RWPE2 (cell line): Measurements from ENCODE around the gene PGAP3.
A peak's percentile ranks its signal among the peaks of the same experiment; 100 is the strongest.

ENCODE experiments used
- ATAC-seq: fragments of 200-7000 bp; cut with Tn5 transposase; 3 replicates; pipeline ENCODE4 v1.9.1; 2021; ENCODE audit warnings: low read depth
- DNase-seq: peaks from one replicate; pipeline ENCODE4 v3.0.0-alpha.2; 2020; ENCODE audit warnings: low spot score
- H3K27ac ChIP-seq: fragments of 450-650 bp; 2 replicates; pipeline ENCODE4 v1.5.1; 2017; ENCODE audit warnings: mild to moderate bottlenecking; ENCODE audit not compliant: poor library complexity, severe bottlenecking
- H3K27me3 ChIP-seq: fragments of 250-450 bp; sonication (Bioruptor Pico); 2 replicates; pipeline ENCODE4 v1.5.1; 2021; ENCODE audit warnings: mild to moderate bottlenecking, moderate library complexity; ENCODE audit not compliant: insufficient read depth, poor library complexity, severe bottlenecking
- H3K36me3 ChIP-seq: fragments of 250-450 bp; sonication (Bioruptor Pico); 2 replicates; pipeline ENCODE4 v1.5.1; 2020; ENCODE audit warnings: low read depth, mild to moderate bottlenecking, moderate library complexity
- H3K4me1 ChIP-seq: fragments of 250-450 bp; sonication (Bioruptor Pico); 2 replicates; pipeline ENCODE4 v1.5.1; 2021; ENCODE audit warnings: mild to moderate bottlenecking, moderate library complexity; ENCODE audit not compliant: insufficient read depth, poor library complexity, severe bottlenecking
- H3K4me3 ChIP-seq: fragments of 250-450 bp; sonication (Bioruptor Pico); 2 replicates; pipeline ENCODE4 v1.5.1; 2021; ENCODE audit warnings: mild to moderate bottlenecking, moderate library complexity; ENCODE audit not compliant: severe bottlenecking
- H3K9me3 ChIP-seq: fragments of 250-450 bp; sonication (Bioruptor Pico); 2 replicates; pipeline ENCODE4 v1.5.1; 2021; ENCODE audit warnings: mild to moderate bottlenecking, moderate library complexity; ENCODE audit not compliant: severe bottlenecking
- CTCF ChIP-seq: fragments of 450-650 bp; IDR thresholded peaks from one replicate; pipeline ENCODE4 v1.5.1; 2017; ENCODE audit warnings: mild to moderate bottlenecking, moderate library complexity; ENCODE audit not compliant: poor library complexity, severe bottlenecking

PGAP3 gene

GRCh38 chr17:39670746-39671145, 17.1 kb downstream of the PGAP3 start:
- TF ChIP-seq CTCF = no peak
- H3K9me3 ChIP-seq = no peaks in the 10 kb centered on the region
- H3K4me3 ChIP-seq = no peak overlapping the region
- peaks cover 4% of the 10 kb centered on the region for H3K27me3 ChIP-seq
- no peaks in the 10 kb centered on the region for H3K36me3 ChIP-seq
- no peak overlapping the region for H3K27ac ChIP-seq
- DNase-seq = no peak
- H3K4me1 ChIP-seq = no peaks in the 10 kb centered on the region
- no peak for ATAC-seq

- no peak for TF ChIP-seq CTCF
- no peak overlapping the region for H3K27ac ChIP-seq
- peaks cover 4% of the 10 kb centered on the region for H3K27me3 ChIP-seq
- DNase-seq = no peak
- no peaks in the 10 kb centered on the region for H3K9me3 ChIP-seq
- no peak overlapping the region for H3K4me3 ChIP-seq
- H3K4me1 ChIP-seq = no peaks in the 10 kb centered on the region
- ATAC-seq = no peak
- H3K36me3 ChIP-seq = no peaks in the 10 kb centered on the region
Observed at GRCh38 chr17:39669897-39670735, 17.7 kb downstream of the PGAP3 start.

- H3K27ac ChIP-seq = no peak within 1 kb of the TSS
- ATAC-seq = peak; percentile 34; the same call in 1 of the 3 replicates
Observed at GRCh38 chr17:39667945-39668924, 19.6 kb downstream of the PGAP3 start, which contains the start of gene PNMT. Gene PNMT (plus strand): TSS chr17:39668453. CDS start chr17:39668476, 23 bp downstream.

GRCh38 chr17:39667262-39667944, 20.5 kb downstream of the PGAP3 start:
- Histone ChIP-seq H3K9me3 (no peaks in the 10 kb centered on the region), H3K36me3 (no peaks in the 10 kb centered on the region), H3K27ac (no peak overlapping the region), H3K4me1 (no peaks in the 10 kb centered on the region), H3K4me3 (no peak overlapping the region), H3K27me3 (peaks cover 4% of the 10 kb centered on the region)
- ATAC-seq (no peak), DNase-seq (peak; percentile 49)
- TF ChIP-seq CTCF = no peak

More at GRCh38 chr17:39667945-39668924, 19.6 kb downstream of the PGAP3 start, which contains the start of gene PNMT:
- peak; percentile 44 for DNase-seq
- peak within 1 kb of the TSS; percentile 20 for H3K4me3 ChIP-seq
- peaks cover 4% of the 10 kb centered on the region for H3K27me3 ChIP-seq
- no peaks in the 10 kb centered on the region for H3K9me3 ChIP-seq
- TF ChIP-seq CTCF = peak; percentile 75
- H3K4me1 ChIP-seq = no peaks in the 10 kb centered on the region
- no peaks in the 10 kb centered on the region for H3K36me3 ChIP-seq
